Measurements from ENCODE around the gene RHBDF2.

GRCh38 chr17:76538281-76538931 lies 37.2 kb upstream of the RHBDF2 start:
- no peak for TF ChIP-seq CTCF (conservative IDR thresholded peaks at IDR 0.05; ENCODE audit: low read length)
- TF ChIP-seq EZH2phosphoT487 (IDR thresholded peaks at IDR 0.05; ENCODE audit: borderline replicate concordance, low read depth, low read length) = no peak
